ENCODE data around the gene SHANK2. TPM values are rescaled to one million over a fixed set of nuclear protein-coding genes. Genes with fewer than 3 reads are reported as not detected.

SHANK2 gene
- total and polyA plus RNA-seq, 2 donors (not counting 3 experiments of a cell fraction or from before 2014, with no cell fraction given), result not detected

GRCh38 chr11:71279916-71280645 is 27.7 kb upstream of the SHANK2 start:
- CTCF ChIA-PET, result no interaction called here
- no peak for TF ChIP-seq POLR2AphosphoS5 (IDR thresholded peaks at IDR 0.05; ENCODE audit: insufficient read depth, low read depth, low read length)
- no peak for TF ChIP-seq POLR2A (IDR thresholded peaks at IDR 0.05; ENCODE audit: low read depth, low read length)
- TF ChIP-seq, protein P1, sequence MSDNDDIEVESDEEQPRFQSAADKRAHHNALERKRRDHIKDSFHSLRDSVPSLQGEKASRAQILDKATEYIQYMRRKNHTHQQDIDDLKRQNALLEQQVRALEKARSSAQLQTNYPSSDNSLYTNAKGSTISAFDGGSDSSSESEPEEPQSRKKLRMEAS (IDR thresholded peaks at IDR 0.05; ENCODE audit: insufficient read depth, insufficient read length), result no peak
- no peak for TF ChIP-seq JUN (IDR thresholded peaks at IDR 0.05; ENCODE audit: borderline replicate concordance, insufficient read depth, insufficient read length, low read depth)
- TF ChIP-seq GATA2 (IDR thresholded peaks at IDR 0.05; ENCODE audit: insufficient read depth, insufficient read length, low read depth, low read length), result no peak
- TF ChIP-seq FOS (IDR thresholded peaks at IDR 0.05; ENCODE audit: borderline replicate concordance, insufficient read depth, low read length), result no peak

GRCh38 chr11:71272161-71272560 is 19.8 kb upstream of the SHANK2 start:
- Histone ChIP-seq H3K9me3 (replicated peaks; ENCODE audit: control insufficient read depth, insufficient read depth, low read length) (peaks cover 4% of the 10 kb centered on the region), H2AFZ (ENCODE audit: low read depth, low read length) (no peak overlapping the region), H3K4me2 (ENCODE audit: insufficient read depth, low read length) (no peak overlapping the region), H3K4me3 (replicated peaks in 1 of 3; ENCODE audit: insufficient read depth in 1 of 3, low read depth in 1 of 3, low read length in 3 of 3) (no peak overlapping the region), H3K36me3 (ENCODE audit: control insufficient read depth in 2 of 2, extremely low read depth in 1 of 2, insufficient read depth in 2 of 2, low read length in 2 of 2) (no peaks in the 10 kb centered on the region), H3K27ac (ENCODE audit: insufficient read depth, low read depth, low read length) (no peak overlapping the region), H3K79me2 (ENCODE audit: control insufficient read depth, insufficient read depth, low read length) (no peaks in the 10 kb centered on the region), H3K27me3 (ENCODE audit: control insufficient read depth in 2 of 2, insufficient read depth in 2 of 2, low read length in 2 of 2) (no peaks in the 10 kb centered on the region), H3K4me1 (ENCODE audit: control insufficient read depth, extremely low read depth, insufficient read depth, low read length) (no peaks in the 10 kb centered on the region), H3K9me1 (replicated peaks; ENCODE audit: control insufficient read depth, extremely low read depth, insufficient read depth, low read length) (no peaks in the 10 kb centered on the region), H3K9ac (replicated peaks; ENCODE audit: extremely low read depth, insufficient read depth, low read length) (no peak overlapping the region), H4K20me1 (replicated peaks; ENCODE audit: control insufficient read depth, extremely low read depth, insufficient read depth, low read length) (no peaks in the 10 kb centered on the region)
- dilution Hi-C loops (cut with MboI; ENCODE audit: extremely low pct_ligation_motif_present, low sequenced_read_pairs) (no loop called here), intact Hi-C loops (cut with micrococcal nuclease) (no loop called here)
- no TSS peak for BruUV-seq (replicated peaks)
- CTCF ChIA-PET, result no interaction called here
- no peak for TF ChIP-seq FOS (IDR thresholded peaks at IDR 0.05; ENCODE audit: borderline replicate concordance, insufficient read depth, low read length)
- TF ChIP-seq, protein P1 (IDR thresholded peaks at IDR 0.05; ENCODE audit: insufficient read depth, insufficient read length), result no peak
- no peak for TF ChIP-seq POLR2AphosphoS5 (IDR thresholded peaks at IDR 0.05; ENCODE audit: insufficient read depth, low read depth, low read length)
- FAIRE-seq, result no peak
- POLR2A ChIA-PET, result no interaction called here
- no peak for DNase-seq (ENCODE audit: low read depth, low spot score)

More at GRCh38 chr11:71279916-71280645, 27.7 kb upstream of the SHANK2 start:
- Histone ChIP-seq H3K9me3 (replicated peaks; ENCODE audit: control insufficient read depth, insufficient read depth, low read length) (no peaks in the 10 kb centered on the region), H2AFZ (ENCODE audit: low read depth, low read length) (no peak overlapping the region), H3K9me1 (replicated peaks; ENCODE audit: control insufficient read depth, extremely low read depth, insufficient read depth, low read length) (no peaks in the 10 kb centered on the region), H3K4me1 (ENCODE audit: control insufficient read depth, extremely low read depth, insufficient read depth, low read length) (no peaks in the 10 kb centered on the region), H3K27ac (ENCODE audit: insufficient read depth, low read depth, low read length) (no peak overlapping the region), H3K4me3 (replicated peaks in 1 of 3; ENCODE audit: insufficient read depth in 1 of 3, low read depth in 1 of 3, low read length in 3 of 3) (no peak overlapping the region), H3K4me2 (ENCODE audit: insufficient read depth, low read length) (no peak overlapping the region), H4K20me1 (replicated peaks; ENCODE audit: control insufficient read depth, extremely low read depth, insufficient read depth, low read length) (no peaks in the 10 kb centered on the region), H3K79me2 (ENCODE audit: control insufficient read depth, insufficient read depth, low read length) (no peaks in the 10 kb centered on the region), H3K9ac (replicated peaks; ENCODE audit: extremely low read depth, insufficient read depth, low read length) (no peak overlapping the region), H3K27me3 (ENCODE audit: control insufficient read depth in 2 of 2, insufficient read depth in 2 of 2, low read length in 2 of 2) (no peaks in the 10 kb centered on the region), H3K36me3 (ENCODE audit: control insufficient read depth in 2 of 2, extremely low read depth in 1 of 2, insufficient read depth in 2 of 2, low read length in 2 of 2) (no peaks in the 10 kb centered on the region)
- BruUV-seq (replicated peaks), result no TSS peak
- no peak for FAIRE-seq
- DNase-seq (ENCODE audit: low read depth, low spot score), result no peak
- POLR2A ChIA-PET, result no interaction called here
- dilution Hi-C loops (cut with MboI; ENCODE audit: extremely low pct_ligation_motif_present, low sequenced_read_pairs), result no loop called here
- intact Hi-C loops (cut with micrococcal nuclease), result no loop called here

Measured in endothelial cell of umbilical vein (primary cell).